ENCODE results near the gene ZNF23. TPM values are rescaled to one million over a fixed set of nuclear protein-coding genes. Genes with fewer than 3 reads are reported as not detected.
A peak's percentile ranks its signal among the peaks of the same experiment; 100 is the strongest.

ZNF23 gene
- total RNA-seq, 1 donor from 2014 or later = 3.9 TPM

DNA sequence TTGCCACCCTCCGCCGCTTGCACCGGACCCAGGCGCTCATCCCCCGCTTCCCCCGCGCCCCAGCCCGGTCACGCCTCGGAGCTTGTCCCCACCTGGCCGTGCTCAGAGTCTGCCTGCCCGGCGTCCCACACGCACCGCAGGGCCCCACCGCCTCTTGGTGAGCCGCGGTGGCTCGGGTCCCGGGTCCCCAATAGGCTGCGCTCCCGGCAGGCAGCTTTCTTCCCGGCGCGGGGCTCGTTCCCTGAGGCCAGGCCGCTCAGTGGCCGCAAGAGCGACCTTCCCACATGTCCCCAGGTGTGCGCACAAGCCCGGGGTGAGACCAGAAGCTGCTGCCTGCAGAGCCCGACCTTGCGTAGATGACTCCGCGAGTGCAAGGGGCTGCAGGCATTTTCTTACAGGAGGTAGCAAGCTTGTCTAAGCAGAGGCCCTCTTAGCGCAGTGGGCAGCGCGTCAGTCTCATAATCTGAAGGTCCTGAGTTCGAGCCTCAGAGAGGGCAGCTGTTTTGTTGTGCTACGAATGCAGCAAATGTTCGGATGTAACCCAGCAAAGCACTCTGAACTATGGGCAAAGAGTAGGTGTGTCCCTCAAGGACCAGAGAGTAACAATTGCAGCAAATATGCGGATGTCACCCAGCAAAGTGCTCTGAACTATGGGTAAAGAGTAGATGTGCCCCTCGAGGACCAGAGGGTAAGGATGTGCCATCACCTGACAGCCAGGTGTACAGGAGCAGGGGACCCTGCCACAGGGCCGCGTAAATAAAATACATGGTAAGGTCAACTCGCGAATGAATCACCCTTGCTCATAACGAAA lies 35.8 kb downstream of the ZNF23 start:
- ATAC-seq = peak; percentile 68

DNA sequence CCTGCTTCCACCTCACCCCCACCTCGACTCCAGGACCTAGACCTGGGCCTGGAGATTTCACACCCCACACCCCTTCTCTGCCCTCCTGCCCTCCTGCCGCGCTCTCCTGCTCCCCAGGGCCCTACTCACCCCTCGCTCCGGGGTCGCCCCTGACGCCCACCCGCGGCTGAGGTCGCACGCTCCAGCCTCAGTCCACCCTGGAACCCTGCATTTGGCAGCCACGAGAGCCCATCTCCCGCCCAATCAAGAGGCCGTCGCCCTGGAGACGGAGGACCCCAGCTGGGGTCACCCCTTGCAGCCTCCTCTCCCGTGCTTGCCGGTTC lies 36.3 kb downstream of the ZNF23 start:
- no peak for ATAC-seq

DNA sequence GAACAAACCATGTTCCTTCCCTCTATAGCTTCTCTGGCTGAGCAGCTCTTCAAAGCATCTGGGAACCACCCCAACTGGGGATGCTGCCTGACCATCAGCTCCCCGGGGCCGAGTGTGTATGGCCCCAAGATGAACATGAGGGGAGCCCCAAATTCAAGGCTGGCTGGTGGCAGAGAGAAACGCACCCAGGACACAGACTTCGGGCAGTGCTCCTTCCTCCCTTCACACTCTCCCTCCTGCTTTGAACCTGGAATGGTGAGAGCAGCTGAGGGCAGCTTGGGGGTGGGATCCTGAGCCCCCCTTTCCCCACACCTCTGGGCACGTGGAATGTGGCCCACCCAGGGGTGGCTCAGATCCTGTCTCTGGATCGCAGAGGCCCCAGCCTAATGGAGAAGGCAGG lies 37.4 kb downstream of the ZNF23 start:
- ATAC-seq = no peak

DNA sequence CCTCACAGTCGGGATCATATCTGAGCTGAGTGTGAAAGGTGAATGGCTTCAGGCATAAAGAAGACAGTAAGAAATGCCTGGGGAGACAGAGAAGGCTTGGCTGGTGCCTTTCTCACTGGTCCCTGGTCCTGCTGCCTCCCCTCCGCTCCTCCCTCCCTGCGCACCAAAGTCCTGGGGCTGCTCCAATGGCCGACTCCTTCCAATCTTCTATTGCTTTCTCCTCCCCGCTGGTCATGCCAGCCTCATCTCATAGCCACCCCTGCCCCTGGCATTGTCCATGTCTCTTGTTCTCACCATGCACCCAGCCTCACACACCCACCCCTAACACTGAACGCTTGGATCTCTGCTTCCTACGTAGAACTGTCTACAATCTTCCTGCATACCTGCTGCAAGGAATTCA lies 38.2 kb downstream of the ZNF23 start:
- ATAC-seq = no peak

DNA sequence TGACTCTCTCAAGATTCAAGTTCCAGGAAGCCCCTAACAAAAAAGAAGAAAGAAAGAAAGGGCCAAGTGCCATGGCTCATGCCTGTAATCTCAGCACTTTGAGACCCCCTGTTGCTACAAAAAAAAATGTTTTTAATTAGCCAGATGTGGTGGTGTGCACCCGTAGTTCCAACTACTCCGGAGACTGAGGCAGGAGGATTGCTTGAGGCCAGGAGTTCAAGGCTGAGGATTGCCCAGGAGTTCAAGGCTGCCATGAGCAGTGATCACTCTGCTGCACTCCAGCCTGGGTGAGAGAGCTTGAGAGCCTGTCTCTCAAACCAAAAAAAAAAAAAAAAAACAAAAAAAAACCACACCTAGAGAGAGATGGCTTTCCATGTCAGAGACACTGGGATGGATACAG lies 39.0 kb downstream of the ZNF23 start:
- ATAC-seq = no peak

DNA sequence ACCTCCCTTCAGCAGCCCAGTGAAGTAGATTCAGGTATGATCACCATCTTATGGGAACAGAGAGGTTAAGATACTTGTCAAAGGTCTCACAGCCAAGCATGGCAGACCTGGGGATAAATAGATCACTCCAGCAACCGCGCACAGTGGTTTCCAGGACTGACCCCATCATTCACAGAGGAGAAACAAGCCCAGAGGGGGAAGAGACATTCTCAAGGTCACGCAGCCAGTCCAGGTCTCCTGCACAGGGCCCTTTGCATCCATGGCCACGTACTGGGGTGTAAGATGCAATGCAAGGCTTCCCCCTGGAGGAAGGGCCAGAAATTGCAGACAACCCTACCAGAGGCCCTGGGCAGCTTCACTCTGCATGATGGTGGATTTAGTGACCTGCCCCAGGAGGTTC lies 40.1 kb downstream of the ZNF23 start:
- ATAC-seq = peak; percentile 52

DNA sequence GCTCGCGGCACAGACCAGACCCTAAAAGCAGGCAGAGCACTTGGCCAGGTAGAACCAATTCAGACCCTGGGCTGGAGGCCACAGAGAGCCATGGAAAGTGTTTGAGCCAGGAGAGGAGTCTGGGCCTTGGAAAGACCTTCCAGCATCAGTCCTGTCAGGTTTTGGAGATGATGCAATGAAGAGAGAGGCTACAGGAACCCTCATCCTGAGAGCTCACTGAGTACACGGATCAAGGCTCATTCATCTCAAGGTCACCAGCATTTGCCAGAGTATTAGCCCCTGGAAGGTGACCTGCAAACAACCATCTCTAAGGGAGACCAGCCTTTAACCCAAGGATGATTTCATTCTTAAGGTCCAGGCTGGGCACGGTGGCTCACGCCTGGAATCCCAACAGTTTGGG lies 48.0 kb downstream of the ZNF23 start:
- ATAC-seq = no peak

DNA sequence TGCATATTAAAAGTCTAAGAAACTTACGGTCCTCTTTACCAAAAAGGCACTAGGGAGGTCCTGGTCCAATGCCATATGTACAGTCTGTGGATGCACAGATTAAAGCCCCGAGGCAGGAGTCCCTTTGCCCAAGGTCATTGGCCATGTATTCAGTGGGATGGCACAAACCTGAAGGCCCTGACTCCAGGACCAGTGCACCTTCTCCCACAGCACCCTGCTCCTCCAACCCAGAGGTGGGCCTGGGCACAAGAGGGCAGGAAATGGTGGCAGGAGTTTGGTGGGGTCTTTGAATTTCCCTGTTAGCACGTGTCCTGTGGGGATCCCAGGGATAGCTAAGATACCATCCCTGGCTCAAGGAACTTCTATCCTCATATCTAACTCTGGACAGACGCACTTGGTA lies 48.7 kb downstream of the ZNF23 start:
- no peak for ATAC-seq

DNA sequence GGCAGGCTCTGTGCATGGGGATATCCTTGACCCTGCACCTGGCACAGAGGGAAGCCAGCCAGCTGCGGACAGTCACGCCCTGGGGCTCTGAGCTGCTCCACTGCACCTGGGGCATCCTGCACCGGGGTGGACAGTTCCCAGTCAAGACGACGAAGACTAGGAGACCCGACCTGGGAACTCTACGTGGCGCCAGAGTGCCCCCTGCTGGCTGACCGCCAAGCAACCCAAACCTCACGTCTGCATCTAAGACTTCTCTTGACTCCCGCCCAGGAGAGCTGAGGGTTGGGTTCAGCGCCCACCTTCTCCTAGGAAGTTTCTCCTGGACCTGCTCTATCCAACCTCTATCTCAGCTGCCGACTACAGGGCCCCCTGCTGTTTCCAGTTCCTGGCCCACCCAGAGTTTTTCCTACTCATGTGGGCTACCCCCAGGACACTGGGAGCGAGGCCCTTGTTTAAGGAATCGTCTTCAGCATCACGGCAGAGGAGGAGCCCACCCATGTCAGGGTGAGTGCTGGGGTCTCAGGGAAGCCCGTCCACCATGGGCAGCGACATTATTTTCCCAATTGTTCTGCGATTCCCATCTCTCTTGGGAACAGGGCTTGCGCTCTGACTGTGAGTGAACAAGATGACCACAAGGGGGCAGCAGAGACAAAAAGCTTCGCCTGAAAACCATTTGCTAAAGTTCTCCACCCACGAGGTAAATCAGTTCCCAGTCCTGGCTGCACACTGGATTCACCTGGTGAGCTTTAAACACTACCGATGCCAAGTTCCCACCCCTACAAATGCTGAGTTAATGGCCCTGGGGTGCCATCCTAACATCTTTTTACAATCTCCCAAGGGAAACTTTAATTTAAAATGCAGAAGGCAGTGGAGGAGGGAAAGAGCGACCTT lies 49.5 kb downstream of the ZNF23 start:
- peak; percentile 77 for ATAC-seq

DNA sequence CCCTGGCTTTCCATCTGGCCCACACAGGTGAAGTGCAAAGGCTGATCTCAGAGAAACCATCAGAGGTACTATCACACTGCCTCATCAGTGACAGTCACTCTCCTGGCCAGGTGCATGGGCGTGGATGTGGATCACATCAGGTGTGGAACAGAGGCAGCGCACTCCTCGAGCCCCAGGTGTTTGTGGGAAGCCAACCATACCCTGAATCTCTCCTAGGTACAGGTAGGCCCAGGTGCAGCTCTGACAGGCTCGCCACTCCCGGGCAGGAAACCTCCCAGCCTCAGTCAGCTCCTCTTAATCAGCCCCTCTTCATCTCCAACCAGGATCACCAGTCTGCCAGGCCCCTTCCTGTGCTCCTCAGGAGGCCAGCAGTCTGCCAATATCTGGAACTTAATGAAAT lies 51.9 kb downstream of the ZNF23 start:
- ATAC-seq = no peak

DNA sequence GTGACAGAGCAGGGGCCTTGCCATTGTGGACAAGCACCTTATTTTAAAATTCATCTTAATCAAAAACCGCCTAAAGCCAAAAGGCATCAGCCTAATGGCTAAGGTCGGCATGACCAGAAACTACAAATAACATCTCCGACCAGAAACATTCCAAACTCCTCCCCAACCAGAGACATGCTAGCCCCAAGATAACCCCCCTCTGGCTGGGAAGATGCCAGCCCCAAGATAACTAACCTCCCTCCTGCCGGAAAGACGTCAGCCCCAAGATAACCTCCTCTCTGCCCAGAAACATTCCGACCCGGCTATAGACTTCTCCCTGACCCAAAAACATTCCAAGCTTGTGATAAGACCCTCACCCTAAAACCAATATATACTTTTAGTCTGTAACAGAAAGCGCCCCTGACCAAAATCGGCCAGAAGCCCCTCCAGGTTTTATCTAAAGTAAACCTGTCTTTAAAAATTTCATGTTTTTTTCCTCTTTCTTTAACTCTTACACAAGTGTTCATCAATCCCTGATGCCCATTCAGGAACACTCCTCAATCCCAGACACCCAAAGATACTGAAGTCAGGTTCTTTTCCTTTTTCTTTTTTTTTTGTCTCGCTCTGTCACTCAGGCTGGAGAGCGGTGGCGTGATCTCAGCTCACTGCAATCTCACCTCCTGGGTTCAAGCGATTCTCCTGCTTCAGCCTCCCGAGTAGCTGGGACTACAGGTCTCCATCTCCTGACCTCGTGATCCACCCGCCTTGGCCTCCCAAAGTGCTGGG lies 52.9 kb downstream of the ZNF23 start:
- no peak for ATAC-seq

DNA sequence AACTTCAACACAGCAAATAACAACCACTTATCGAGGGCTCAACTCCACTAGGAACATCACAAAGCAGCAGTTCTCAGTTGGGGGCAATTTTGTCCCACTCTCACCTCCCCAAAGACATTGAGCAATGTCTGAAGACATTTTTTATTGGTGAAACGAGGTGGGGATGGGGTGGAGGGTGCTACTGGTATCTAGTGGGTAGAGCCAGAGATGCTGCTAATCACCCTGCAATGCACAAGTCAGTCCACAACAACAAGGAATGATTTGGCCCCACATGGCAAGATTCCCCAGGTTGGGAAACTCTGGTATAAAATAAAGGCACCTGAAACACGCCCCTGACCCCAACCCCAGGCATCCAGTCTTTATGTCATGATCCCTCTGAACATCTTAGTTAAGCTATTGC lies 53.5 kb downstream of the ZNF23 start:
- no peak for ATAC-seq

DNA sequence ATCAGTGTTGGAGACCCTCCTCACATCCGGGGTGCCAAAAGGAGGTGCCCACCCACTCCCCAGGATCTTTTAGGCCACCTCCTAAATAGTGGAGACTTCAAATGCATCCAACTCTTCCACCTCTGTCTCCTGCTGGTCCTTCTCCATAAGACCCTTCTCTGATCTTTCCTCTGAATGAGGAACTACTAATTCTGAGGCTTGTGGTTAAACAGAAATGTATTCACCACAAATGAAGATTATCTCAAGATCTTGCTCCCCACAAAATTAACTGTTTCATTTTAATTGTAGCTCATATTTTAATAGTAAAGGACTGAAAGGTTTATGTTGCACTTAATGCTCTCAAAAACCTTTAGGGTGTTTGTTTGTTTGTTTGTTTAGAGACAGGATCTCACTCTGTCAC lies 54.3 kb downstream of the ZNF23 start:
- no peak for ATAC-seq

DNA sequence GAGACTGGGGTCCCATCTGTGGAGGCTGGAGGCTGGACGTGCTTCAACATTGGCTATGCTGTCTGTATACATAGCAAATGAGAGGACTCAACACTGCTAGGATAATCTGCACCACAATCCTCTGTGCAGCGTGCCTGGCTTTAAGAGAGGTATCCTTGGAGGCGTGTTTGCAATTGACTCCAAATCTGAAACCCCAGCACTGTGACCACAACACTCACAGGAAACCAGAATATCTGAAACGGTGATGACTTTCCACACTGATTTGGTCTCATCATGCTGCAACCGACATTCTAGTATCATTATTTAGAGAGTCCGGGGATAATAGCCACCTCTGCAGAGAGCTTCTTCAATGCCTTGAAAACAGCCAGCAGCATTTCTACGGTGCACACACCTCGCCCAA lies 55.3 kb downstream of the ZNF23 start:
- no peak for ATAC-seq

DNA sequence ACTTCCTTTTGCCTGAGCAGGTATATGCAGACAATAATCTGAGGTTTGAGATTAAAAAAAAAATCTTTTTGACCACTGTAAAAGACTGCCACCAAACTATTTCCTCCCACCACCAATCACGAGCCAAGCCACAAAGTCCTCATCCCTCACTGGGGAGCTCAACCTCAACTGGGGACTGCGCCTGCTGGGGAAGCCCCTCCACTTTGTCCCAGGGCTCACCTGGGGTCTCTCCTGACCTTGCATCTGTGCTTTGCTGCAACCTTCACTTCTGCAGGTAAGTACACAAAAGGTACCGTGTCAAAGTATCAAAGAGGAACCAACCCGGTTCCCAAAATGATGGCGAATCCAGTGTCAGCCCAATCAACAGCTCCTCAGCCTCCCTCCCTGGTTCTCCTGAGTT lies 55.7 kb downstream of the ZNF23 start:
- no peak for ATAC-seq

DNA sequence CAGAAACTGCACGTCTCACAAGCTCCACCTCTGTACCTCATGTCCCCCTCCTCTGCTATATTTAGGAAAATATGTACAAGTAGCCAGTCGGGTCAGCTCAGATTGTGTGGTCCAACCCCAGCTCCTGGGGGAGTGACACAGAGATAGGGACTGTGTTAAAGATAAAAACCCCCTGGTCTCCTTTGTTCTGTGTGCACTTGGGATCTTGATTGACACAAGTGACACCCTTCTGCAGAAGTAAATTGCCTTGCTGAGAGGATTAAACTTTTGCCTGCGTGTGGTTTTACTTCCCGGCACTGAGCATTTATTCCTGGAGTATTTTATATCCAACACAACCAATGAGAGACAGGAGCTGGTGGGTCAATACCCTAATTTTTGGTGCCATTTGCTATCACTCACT lies 57.7 kb downstream of the ZNF23 start:
- ATAC-seq = no peak

DNA sequence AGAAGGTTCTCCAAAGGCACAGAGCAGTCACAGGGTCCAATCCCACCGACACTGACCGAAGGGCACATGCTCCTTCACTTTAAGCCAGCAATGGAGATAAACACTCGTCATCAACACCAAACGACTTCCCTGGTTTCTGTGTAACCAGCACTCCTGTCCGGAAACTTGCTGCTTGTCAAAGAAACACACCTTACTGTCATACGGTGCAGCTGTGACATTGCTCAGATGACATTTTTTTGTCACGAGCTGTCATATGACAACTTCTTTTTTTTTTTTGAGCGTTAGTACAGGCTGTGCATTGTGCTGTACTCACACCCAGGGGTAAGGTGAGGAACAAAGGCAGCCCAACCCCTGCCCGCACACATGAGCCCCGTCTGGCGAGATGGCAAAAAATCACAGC lies 59.4 kb downstream of the ZNF23 start:
- no peak for ATAC-seq

DNA sequence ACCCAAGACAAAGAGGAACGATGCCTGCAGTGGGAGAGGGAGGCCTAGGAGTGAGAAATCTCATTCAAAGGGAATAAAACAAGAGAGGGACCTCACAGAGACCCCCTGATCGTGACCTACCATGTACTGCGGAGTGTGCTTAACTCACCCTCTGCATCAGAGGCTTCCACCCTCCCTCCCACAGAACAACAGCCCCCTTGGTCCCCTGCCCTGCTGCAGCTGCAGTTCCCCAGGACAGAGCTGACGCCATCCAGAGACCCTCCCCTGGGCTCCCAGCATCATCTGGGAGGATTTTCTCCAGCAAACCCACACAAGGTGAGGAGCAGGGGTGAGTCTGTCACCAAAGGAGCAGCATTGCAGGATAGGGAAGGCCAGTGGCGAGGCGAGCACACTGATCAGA lies 60.0 kb downstream of the ZNF23 start:
- no peak for ATAC-seq

DNA sequence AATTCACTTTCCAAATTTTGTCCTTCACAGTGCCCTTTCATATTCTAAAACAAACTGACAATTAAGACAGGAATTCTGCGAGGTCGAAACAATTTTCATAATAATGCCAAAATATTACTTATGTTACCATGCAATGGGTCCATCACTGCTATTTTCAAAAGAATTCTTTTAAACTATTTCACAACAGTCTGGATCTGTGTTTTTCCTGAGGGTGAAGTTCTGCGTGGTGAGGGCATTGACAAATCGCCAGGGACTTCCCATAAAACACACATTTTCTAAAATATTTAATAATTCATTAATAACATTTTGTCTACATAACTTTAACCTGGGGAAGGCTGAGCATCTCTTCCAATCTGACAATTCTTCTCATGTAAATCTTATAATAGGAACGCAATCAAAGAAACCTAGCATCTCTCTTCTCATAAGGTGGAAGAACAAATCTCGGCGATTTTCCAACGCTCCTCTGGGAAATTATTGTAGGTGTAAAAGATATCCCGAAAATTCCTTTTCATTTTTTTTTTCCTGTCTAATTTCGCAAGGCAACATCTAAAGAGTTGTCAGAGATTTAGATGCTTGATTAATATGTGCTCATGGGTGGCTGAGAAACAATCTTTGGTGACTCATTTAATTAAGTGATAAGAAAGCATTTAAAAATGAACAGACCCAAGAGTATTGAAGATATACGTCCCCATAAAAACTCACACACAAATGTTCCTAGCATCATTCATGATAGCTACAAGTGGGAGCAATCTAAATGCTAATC lies 62.1 kb downstream of the ZNF23 start:
- no peak for ATAC-seq

Measured in esophagus mucosa (tissue), 1 donor.